Karpas-422 (cell line): ENCODE data around the gene KCNQ5. TPM values are rescaled to one million over a fixed set of nuclear protein-coding genes. Genes with fewer than 3 reads are reported as not detected.

Experiments
- DNase-seq: peaks from one replicate; pipeline ENCODE4 v3.0.0-alpha.2; 2015
- H2AFZ ChIP-seq: fragments of 200-600 bp; sonication (generic); 2 replicates; pipeline ENCODE4 v1.6.1; 2014; ENCODE audit warnings: antibody characterized with exemption, low read length, mixed read lengths
- H3K27ac ChIP-seq: fragments of 200-600 bp; sonication (generic); 2 replicates; pipeline ENCODE4 v1.5.1; 2014; ENCODE audit warnings: mild to moderate bottlenecking, low read length, moderate library complexity
- H3K27me3 ChIP-seq: fragments of 200-600 bp; sonication (generic); 2 replicates; pipeline ENCODE4 v1.6.1; 2014; ENCODE audit warnings: low read length, mixed read lengths
- H3K36me3 ChIP-seq: fragments of 200-600 bp; sonication (generic); 2 replicates; pipeline ENCODE4 v1.6.1; 2014; ENCODE audit warnings: low read length, mixed read lengths; ENCODE audit not compliant: insufficient read depth
- H3K4me1 ChIP-seq: fragments of 200-600 bp; sonication (generic); 2 replicates; pipeline ENCODE4 v1.6.1; 2014; ENCODE audit warnings: mild to moderate bottlenecking, low read length, mixed read lengths
- H3K4me2 ChIP-seq: fragments of 200-600 bp; sonication (generic); 2 replicates; pipeline ENCODE4 v1.6.1; 2014; ENCODE audit warnings: low read length, low read depth, mild to moderate bottlenecking; ENCODE audit not compliant: poor library complexity, severe bottlenecking
- H3K4me3 ChIP-seq: fragments of 200-600 bp; sonication (generic); 2 replicates; pipeline ENCODE4 v1.5.1; 2014; ENCODE audit warnings: mild to moderate bottlenecking, antibody characterized with exemption, low read length, mixed read lengths
- H3K79me2 ChIP-seq: fragments of 200-600 bp; sonication (generic); 2 replicates; pipeline ENCODE4 v1.6.1; 2014; ENCODE audit warnings: mild to moderate bottlenecking, low read length, mixed read lengths
- H3K9ac ChIP-seq: fragments of 200-600 bp; sonication (generic); 2 replicates; pipeline ENCODE4 v1.6.0; 2014; ENCODE audit warnings: low read length
- H3K9me2 ChIP-seq: fragments of 200-600 bp; sonication (generic), shearing (Covaris generic); replicated peaks from 2 replicates; pipeline ENCODE4 v1.6.0; 2014; ENCODE audit warnings: mild to moderate bottlenecking, low read length, moderate library complexity; ENCODE audit not compliant: insufficient read depth
- H3K9me3 ChIP-seq: fragments of 300-700, 200-600 bp; sonication (generic); 2 replicates; pipeline ENCODE4 v1.6.1; 2014; ENCODE audit warnings: low read length, mixed read lengths
- H4K20me1 ChIP-seq: fragments of 200-600 bp; sonication (generic); 2 replicates; pipeline ENCODE4 v1.6.1; 2014; ENCODE audit warnings: mild to moderate bottlenecking, antibody characterized with exemption, low read length, low read depth; ENCODE audit not compliant: insufficient read depth
- total RNA-seq: library from RNA; depleted of rRNA; stranded (reverse); fragments of >200 nt; shearing (Covaris generic); gene quantifications from 2 replicates; pipeline ENCODE4 v1.2.3, GENCODE V29; 2014; ENCODE audit warnings: low replicate concordance

The KCNQ5 gene
- total RNA-seq, 1 experiment from 2014 or later: 50.5 TPM

GRCh38 chr6:73157870-73158269 is 536.0 kb downstream of the KCNQ5 start:
- H3K79me2 ChIP-seq: no peaks in the 10 kb centered on the region
- H3K27ac ChIP-seq: no peak overlapping the region
- no peak for DNase-seq
- H2AFZ ChIP-seq: no peak overlapping the region
- no peak overlapping the region for H3K4me3 ChIP-seq
- H3K9me2 ChIP-seq: no peaks in the 10 kb centered on the region
- no peak overlapping the region for H3K4me2 ChIP-seq
- H3K4me1 ChIP-seq: peaks cover 4% of the 10 kb centered on the region; the same call in 1 of the 2 replicates
- H3K9ac ChIP-seq: no peak overlapping the region
- H3K36me3 ChIP-seq: no peaks in the 10 kb centered on the region
- H4K20me1 ChIP-seq: no peaks in the 10 kb centered on the region
- H3K9me3 ChIP-seq: no peaks in the 10 kb centered on the region
- no peaks in the 10 kb centered on the region for H3K27me3 ChIP-seq

DNA sequence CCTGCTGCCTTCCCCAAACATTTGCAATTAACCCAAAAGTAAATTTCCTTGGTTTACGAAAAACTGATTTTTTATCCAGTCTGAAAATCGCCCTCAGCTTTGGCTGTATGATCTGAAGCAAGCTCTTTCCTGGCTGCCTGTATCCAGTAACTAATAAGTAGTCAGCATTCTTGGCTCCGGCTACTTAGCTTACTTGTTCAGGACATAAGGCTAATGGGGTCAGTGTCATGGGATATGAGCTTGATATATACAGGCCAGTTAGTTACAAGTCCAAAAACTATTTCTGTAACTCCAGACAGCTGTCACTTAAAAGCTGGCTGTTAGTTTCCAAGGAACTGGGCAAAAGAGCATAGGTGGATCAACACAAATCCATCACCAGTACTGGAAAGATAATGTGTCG is 547.2 kb downstream of the KCNQ5 start:
- H3K9ac ChIP-seq: no peak overlapping the region
- no peaks in the 10 kb centered on the region for H4K20me1 ChIP-seq
- H3K27me3 ChIP-seq: no peaks in the 10 kb centered on the region
- H3K36me3 ChIP-seq: no peaks in the 10 kb centered on the region
- H3K4me2 ChIP-seq: no peak overlapping the region
- no peak overlapping the region for H3K27ac ChIP-seq
- no peaks in the 10 kb centered on the region for H3K9me2 ChIP-seq
- no peaks in the 10 kb centered on the region for H3K79me2 ChIP-seq
- H3K4me3 ChIP-seq: no peak overlapping the region
- no peak for DNase-seq
- no peaks in the 10 kb centered on the region for H3K9me3 ChIP-seq
- H3K4me1 ChIP-seq: no peaks in the 10 kb centered on the region; the same call in 1 of the 2 replicates
- H2AFZ ChIP-seq: no peak overlapping the region

GRCh38 chr6:73169633-73170032 is 547.8 kb downstream of the KCNQ5 start:
- no peaks in the 10 kb centered on the region; the same call in 1 of the 2 replicates for H3K4me1 ChIP-seq
- no peak overlapping the region for H3K4me3 ChIP-seq
- no peaks in the 10 kb centered on the region for H3K79me2 ChIP-seq
- H3K36me3 ChIP-seq: no peaks in the 10 kb centered on the region
- no peak for DNase-seq
- no peaks in the 10 kb centered on the region for H3K9me3 ChIP-seq
- no peak overlapping the region for H3K27ac ChIP-seq
- H2AFZ ChIP-seq: no peak overlapping the region
- no peak overlapping the region for H3K4me2 ChIP-seq
- H3K9me2 ChIP-seq: no peaks in the 10 kb centered on the region
- H4K20me1 ChIP-seq: no peaks in the 10 kb centered on the region
- no peaks in the 10 kb centered on the region for H3K27me3 ChIP-seq
- H3K9ac ChIP-seq: no peak overlapping the region

- H3K9me2 ChIP-seq: no peaks in the 10 kb centered on the region
- H3K27me3 ChIP-seq: no peaks in the 10 kb centered on the region
- no peaks in the 10 kb centered on the region for H3K36me3 ChIP-seq
- H3K4me1 ChIP-seq: peaks cover 44% of the 10 kb centered on the region
- H3K9me3 ChIP-seq: no peaks in the 10 kb centered on the region
- H3K4me3 ChIP-seq: no peak overlapping the region
- no peak overlapping the region for H3K27ac ChIP-seq
- no peak overlapping the region for H2AFZ ChIP-seq
- no peak for DNase-seq
- no peak overlapping the region for H3K4me2 ChIP-seq
- H4K20me1 ChIP-seq: no peaks in the 10 kb centered on the region
- no peaks in the 10 kb centered on the region for H3K79me2 ChIP-seq
- H3K9ac ChIP-seq: no peak overlapping the region
These were observed 552.8 kb downstream of the KCNQ5 start for GRCh38 chr6:73174646-73175045.

DNA sequence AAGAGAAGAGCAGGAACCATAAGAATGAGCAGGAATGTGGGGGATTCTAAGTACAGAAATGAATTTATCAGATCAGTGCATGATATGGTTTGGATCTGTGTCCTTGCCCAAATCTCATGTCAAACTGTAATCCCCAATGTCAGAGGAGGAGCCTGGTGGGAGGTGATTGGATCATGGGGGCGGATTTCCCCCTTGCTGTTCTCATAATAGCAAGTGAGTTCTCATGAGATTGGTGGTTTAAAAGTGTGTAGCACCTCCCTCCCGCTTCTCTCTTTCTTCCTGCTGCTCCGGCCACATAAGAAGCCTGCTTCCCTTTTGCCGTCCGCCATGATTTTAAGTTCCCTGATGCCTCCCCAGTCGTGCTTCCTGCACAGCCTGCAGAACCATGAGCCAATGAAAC is 554.2 kb downstream of the KCNQ5 start:
- no peaks in the 10 kb centered on the region for H4K20me1 ChIP-seq
- H3K4me3 ChIP-seq: peak overlapping the region; percentile 64
- H2AFZ ChIP-seq: no peak overlapping the region
- no peaks in the 10 kb centered on the region for H3K36me3 ChIP-seq
- no peaks in the 10 kb centered on the region for H3K9me2 ChIP-seq
- H3K4me2 ChIP-seq: peak overlapping the region; percentile 82
- H3K27me3 ChIP-seq: no peaks in the 10 kb centered on the region
- peak overlapping the region; percentile 92 for H3K27ac ChIP-seq
- H3K79me2 ChIP-seq: no peaks in the 10 kb centered on the region
- no peak overlapping the region; the same call in 1 of the 2 replicates for H3K9ac ChIP-seq
- DNase-seq: no peak
- H3K4me1 ChIP-seq: peaks cover 58% of the 10 kb centered on the region
- H3K9me3 ChIP-seq: no peaks in the 10 kb centered on the region

DNA sequence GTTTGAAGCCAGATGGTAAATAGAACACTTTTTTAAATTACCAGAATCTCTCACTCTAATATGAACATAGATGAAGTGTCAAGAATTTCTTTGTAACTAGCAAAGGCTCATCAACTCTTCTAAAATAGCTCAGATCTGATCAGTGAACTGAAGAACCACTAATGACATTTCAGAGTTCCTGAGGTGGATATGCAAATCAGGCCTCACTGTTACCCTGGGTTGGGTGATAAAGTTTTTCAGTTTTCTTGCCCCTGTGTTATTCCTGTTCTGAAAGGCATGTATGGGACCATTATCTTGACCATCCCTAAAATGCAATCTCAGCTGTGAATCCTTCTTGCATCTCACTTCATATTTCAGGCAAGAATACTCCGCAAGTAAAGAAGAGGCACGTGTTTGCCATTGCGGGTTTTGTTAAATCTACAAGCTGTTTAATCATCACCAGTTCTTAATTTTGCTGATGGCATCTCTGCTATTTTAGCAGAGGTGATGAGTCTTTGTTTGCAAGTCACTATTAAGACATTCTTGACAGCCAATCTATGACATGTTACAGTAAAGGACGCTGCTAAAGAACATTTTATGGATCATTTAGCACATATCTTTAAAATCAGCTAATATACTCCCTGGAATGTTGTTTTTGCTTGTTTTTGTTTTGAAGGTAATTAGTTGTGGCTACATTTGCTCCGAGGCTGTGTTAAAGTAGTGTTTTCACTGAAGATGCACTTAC is 555.5 kb downstream of the KCNQ5 start:
- no peaks in the 10 kb centered on the region for H3K9me2 ChIP-seq
- peak overlapping the region; percentile 82 for H3K4me2 ChIP-seq
- DNase-seq: peak; percentile 86
- H3K27me3 ChIP-seq: no peaks in the 10 kb centered on the region
- H3K4me3 ChIP-seq: peak overlapping the region; percentile 64
- no peaks in the 10 kb centered on the region for H3K79me2 ChIP-seq
- peaks cover 64% of the 10 kb centered on the region for H3K4me1 ChIP-seq
- H4K20me1 ChIP-seq: no peaks in the 10 kb centered on the region
- no peaks in the 10 kb centered on the region for H3K36me3 ChIP-seq
- H3K27ac ChIP-seq: peak overlapping the region; percentile 92
- H2AFZ ChIP-seq: no peak overlapping the region
- no peaks in the 10 kb centered on the region for H3K9me3 ChIP-seq
- peak overlapping the region; percentile 62 for H3K9ac ChIP-seq

- H3K4me1 ChIP-seq: peaks cover 64% of the 10 kb centered on the region
- peak overlapping the region; percentile 57 for H3K4me3 ChIP-seq
- DNase-seq: peak; percentile 82
- no peaks in the 10 kb centered on the region for H3K79me2 ChIP-seq
- H3K9ac ChIP-seq: peak overlapping the region; percentile 56
- H3K9me3 ChIP-seq: no peaks in the 10 kb centered on the region
- H4K20me1 ChIP-seq: no peaks in the 10 kb centered on the region
- H3K27me3 ChIP-seq: no peaks in the 10 kb centered on the region
- peak overlapping the region; percentile 92 for H3K27ac ChIP-seq
- H3K4me2 ChIP-seq: peak overlapping the region; percentile 82
- no peak overlapping the region for H2AFZ ChIP-seq
- no peaks in the 10 kb centered on the region for H3K9me2 ChIP-seq
- H3K36me3 ChIP-seq: no peaks in the 10 kb centered on the region
These were observed 558.3 kb downstream of the KCNQ5 start for GRCh38 chr6:73180076-73180738.

- Histone ChIP-seq H3K36me3 (no peaks in the 10 kb centered on the region), H3K4me1 (peaks cover 56% of the 10 kb centered on the region), H3K9me2 (no peaks in the 10 kb centered on the region), H3K4me2 (peak overlapping the region; percentile 82), H3K9me3 (no peaks in the 10 kb centered on the region), H3K4me3 (peak overlapping the region; percentile 57), H2AFZ (no peak overlapping the region), H3K9ac (peak overlapping the region; percentile 56), H3K79me2 (no peaks in the 10 kb centered on the region), H4K20me1 (no peaks in the 10 kb centered on the region), H3K27me3 (no peaks in the 10 kb centered on the region), H3K27ac (peak overlapping the region; percentile 92)
- DNase-seq: peak; percentile 92
These were observed 559.1 kb downstream of the KCNQ5 start for GRCh38 chr6:73180763-73181619.
